Retinal pigment epithelial cell (primary cell): ENCODE data around the gene OR2B6.
"Not testable (repeated sequence)": the region's sequence is repeated elsewhere in the genome, so short reads cannot be mapped to it uniquely, and the experiment has no call there.

Experiments
- DNase-seq: peaks from one replicate; pipeline ENCODE4 v3.0.0-alpha.2; 2010; ENCODE audit warnings: low read depth
- H3K4me3 ChIP-seq: 2 replicates; pipeline ENCODE4 v1.5.1; 2011; ENCODE audit warnings: mild to moderate bottlenecking, low read length, control low read depth, moderate library complexity
- CTCF ChIP-seq: conservative IDR thresholded peaks from 2 replicates; pipeline ENCODE4 v1.5.1; 2011; ENCODE audit warnings: low read depth, low read length, control low read depth, inconsistent platforms

The OR2B6 gene

DNA sequence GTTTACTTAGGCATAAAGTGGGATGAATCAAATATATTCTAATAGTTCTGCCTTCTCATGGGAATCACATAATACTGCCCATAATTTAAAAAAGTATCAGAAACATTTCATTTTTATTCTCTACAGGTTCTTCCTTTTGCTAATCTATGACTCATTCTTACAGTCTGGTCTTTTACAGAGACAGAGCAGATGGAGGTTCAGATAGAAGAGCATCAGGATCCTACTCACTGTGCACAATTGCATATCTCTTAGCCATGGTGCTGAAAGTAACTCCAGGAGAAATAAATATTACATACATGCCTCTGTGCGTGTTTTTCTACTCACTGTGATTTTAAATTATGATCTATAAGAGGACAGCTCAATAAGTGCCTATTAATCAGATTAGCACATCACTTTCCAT, 16.3 kb upstream of the OR2B6 start:
- no peak overlapping the region for H3K4me3 ChIP-seq
- no peak for TF ChIP-seq CTCF
- DNase-seq: no peak

DNA sequence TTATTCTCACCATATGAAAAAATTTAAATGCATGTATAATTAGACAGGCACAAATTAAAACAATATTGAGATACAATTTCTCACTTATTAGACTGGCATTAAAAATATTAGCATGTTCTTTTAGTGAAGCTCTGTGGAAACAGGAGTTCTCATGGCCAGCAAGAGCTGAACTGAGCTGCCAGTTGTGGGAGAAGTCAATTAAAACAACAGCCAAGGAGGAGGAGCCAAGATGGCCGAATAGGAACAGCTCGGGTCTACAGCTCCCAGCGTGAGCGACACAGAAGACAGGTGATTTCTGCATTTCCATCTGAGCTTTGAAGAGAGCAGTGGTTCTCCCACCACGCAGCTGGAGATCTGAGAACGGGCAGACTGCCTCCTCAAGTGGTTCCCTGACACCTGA, 14.0 kb upstream of the OR2B6 start:
- H3K4me3 ChIP-seq, DNase-seq: not testable (repeated sequence)

GRCh38 chr6:27948237-27948636, 8.8 kb upstream of the OR2B6 start:
- no peak overlapping the region for H3K4me3 ChIP-seq
- no peak for DNase-seq
- no peak for TF ChIP-seq CTCF

GRCh38 chr6:27951040-27951439, 6.0 kb upstream of the OR2B6 start:
- no peak for DNase-seq
- no peak for TF ChIP-seq CTCF
- H3K4me3 ChIP-seq: no peak overlapping the region

DNA sequence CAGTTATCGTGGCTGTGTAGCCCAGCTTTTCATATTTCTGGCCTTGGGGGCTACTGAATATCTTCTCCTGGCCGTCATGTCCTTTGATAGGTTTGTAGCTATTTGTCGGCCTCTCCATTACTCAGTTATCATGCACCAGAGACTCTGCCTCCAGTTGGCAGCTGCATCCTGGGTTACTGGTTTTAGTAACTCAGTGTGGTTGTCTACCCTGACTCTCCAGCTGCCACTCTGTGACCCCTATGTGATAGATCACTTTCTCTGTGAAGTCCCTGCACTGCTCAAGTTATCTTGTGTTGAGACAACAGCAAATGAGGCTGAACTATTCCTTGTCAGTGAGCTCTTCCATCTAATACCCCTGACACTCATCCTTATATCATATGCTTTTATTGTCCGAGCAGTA, 475 bp downstream of the OR2B6 start:
- TF ChIP-seq CTCF: no peak
- DNase-seq: no peak
- no peak overlapping the region for H3K4me3 ChIP-seq

DNA sequence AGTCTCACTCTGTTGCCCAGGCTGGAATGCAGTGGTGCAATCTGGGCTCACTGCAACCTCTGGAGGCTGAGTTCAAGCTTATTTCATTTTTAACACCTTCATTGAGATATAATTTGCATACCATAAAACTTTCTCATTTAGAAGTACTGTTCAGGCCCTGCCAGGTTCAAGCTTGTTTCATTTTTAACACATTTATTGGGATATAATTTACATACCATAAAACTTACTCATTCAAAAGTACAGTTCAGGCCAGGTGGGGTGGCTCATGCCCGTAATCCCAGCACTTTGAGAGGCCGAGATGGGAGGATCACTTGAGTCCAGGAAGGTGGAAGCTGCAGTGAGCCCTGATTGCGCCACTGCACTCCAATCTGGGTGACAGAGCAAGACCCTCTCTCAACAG, 5.5 kb downstream of the OR2B6 start:
- DNase-seq: no peak
- H3K4me3 ChIP-seq: no peak overlapping the region
- TF ChIP-seq CTCF: no peak

- no peak for DNase-seq
- TF ChIP-seq CTCF: no peak
- no peak overlapping the region for H3K4me3 ChIP-seq
Measured at GRCh38 chr6:27966044-27966443, 9.0 kb downstream of the OR2B6 start.

DNA sequence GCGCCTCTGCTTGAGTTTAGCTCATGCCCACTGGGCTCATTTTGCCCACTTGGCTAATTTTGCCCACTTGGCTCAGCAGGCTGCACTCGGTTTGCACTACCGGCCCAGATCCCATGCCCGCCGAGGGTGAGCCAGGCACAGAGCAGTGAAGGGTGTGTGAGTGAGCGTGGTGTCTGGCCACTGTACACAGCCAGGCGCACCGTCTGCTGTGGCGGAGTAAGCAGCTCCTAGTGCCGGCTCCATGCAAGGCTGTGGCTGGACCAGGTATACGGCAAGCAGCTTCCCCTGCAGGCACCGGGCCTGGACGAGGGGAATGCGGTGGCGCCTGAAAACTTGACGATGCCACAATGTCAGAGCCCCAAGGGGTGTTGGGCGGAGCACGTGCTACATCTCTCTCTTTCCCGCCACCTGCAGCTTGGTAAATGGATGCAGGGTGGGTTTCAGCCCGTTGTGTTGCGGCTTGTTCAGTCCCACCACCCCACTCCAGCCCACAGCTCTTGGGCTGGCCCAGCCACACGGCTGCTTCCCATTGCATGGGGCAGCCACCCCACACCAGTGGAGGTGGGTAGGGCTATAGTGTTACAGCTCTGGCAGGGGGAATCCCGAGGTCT, 9.9 kb downstream of the OR2B6 start:
- no peak for TF ChIP-seq CTCF
- no peak overlapping the region for H3K4me3 ChIP-seq
- no peak for DNase-seq
